ENCODE measurements around the gene ACVR1B. TPM values are rescaled to one million over a fixed set of nuclear protein-coding genes. Genes with fewer than 3 reads are reported as not detected.

ACVR1B gene
- polyA plus RNA-seq, 1 donor = 52.6 TPM

GRCh38 chr12:51915003-51915625 is 36.4 kb upstream of the ACVR1B start:
- DNase-seq = no peak

DNA sequence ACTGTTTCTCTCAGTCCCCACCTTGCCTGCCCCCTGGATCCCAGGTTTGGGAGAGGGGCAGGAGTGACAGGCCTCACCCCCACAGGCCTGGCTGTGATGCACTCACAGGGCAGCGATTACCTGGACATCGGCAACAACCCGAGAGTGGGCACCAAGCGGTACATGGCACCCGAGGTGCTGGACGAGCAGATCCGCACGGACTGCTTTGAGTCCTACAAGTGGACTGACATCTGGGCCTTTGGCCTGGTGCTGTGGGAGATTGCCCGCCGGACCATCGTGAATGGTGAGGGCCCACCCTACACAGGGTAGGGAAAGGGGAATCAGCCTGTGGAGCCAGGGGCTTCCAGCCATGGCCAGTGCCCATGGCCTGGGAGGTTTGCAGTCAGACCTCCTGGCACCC is 35.5 kb upstream of the ACVR1B start:
- DNase-seq = no peak

DNA sequence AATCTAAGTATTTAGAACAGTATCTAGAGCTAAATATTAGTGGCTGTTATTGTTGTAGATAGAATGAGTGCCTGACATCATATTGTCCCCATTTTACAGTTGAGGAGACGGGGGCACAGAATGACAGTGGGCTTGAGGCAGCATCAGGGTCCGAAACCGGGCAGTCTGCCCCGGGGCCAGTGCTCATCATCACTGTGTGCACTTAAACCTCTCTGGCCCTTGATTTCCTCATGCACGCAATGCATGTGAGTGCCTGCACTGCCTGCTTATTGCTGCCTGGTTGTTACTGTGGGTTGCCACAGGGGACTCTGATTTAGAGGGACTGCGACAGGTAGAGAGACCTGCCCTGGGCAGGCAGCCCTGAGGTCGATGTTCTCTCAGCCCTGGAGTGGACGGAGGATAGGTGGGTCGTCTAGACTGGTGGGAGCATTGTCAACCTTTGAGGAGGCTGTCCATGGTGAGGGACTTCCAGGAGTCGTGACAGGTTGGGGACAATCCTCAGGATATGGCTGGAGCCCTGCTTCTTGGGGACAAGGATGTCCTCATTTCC is 34.4 kb upstream of the ACVR1B start:
- DNase-seq = no peak

GRCh38 chr12:51917746-51918453 is 33.6 kb upstream of the ACVR1B start:
- DNase-seq = no peak

GRCh38 chr12:51920046-51920445 is 31.5 kb upstream of the ACVR1B start:
- DNase-seq = no peak

- DNase-seq = no peak
Measured at GRCh38 chr12:51921017-51921725, 30.3 kb upstream of the ACVR1B start.

GRCh38 chr12:51922146-51922545 is 29.4 kb upstream of the ACVR1B start:
- no peak for DNase-seq

DNA sequence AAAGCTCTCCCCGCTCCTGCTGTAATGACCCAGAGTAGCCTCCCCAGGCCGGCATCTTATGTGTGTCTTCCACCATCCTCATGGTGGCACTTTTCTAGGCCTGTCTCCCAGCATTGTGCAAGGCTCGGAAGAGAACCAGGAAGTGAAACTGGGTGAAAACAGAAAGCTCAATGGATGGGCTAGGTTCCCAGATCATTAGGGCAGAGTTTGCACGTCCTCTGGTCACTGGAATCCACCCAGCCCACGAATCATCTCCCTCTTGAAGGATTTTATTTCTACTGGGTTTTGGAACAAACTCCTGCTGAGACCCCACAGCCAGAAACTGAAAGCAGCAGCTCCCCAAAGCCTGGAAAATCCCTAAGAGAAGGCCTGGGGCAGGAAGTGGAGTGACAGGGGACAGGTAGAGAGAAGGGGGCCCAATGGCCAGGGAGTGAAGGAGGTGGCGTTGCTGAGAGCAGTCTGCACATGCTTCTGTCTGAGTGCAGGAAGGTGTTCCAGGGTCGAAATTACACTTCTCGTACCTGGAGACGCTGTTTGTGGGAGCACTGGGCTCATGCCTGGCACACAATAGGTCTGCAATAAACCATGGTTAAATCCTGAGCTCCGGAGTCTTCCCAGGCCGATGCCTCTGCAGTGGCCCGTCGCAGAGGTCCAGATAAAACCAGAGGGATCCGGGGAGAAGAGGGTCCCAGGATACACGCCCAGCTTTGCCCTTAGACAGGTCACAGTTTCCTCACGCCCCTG is 28.6 kb upstream of the ACVR1B start:
- no peak for DNase-seq

- no peak for DNase-seq
Measured at GRCh38 chr12:51923506-51924365, 27.8 kb upstream of the ACVR1B start.

DNA sequence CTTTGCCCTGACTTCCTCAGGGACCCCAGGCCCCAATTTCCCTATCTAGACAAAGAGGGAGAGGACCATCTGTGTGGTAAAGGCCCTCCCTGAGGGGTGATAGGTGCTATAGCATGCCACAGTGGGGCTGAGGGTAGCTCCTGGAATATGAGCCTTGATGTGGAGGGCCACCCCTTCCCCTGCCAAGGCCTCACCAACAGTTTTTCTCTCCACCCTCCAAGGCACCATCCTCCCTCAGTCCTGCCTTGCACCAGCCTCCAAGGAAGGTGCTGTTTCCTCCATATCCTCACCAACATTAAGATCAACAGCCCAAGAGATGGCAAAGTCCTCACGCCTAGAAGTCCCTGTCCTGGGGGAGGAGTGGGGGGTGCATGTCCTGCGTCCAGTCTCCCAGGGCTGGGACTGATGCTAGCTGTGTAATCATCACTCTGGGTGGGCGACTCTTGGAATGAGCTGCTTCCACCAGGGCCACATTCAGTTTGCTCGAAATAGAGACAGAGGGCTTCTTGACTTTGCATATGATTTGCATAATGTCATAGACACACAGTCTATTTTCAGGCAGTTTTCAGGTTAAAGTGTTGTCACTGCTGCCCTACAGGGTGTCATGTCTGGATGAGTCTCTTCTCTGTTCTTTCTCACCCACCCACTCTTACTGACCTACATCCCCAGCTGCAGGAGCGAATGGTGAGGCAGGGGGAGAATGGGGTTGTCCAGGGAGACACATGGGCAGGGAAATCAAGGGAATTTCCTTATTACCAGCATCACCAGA is 26.8 kb upstream of the ACVR1B start:
- no peak for DNase-seq

DNA sequence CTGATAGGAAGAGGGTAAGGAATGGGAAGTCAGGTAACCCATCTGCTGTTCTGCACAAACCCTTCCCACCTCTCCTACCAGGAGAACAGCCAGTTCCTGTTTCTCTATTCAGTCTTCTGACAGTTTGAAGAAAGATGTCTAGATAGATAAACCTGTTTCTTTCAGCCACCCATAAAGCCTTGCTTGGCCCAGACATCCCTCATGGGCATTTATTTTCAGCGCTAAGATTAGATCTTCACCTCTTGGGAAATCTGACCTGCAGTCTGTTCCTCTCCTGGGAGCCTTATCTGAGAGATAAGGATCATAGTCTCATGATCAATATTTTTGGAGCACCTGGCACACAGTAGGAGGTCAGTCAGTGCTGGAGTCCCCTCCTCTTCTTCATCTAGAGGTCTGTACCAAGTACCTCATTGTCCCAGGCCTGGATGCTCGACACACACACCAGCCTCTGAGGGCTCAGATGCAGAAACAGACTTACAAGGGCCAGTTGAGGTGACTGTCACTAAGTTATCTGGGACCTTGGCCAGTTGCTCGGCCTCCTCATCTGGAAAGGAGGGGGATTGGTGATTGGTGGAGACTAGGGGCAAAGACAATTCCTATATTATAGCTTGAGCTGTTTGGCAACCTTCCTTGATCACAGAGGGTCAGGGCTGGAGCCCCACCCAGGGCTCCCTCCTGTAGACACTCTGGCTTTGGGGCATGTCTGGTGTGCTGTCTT is 26.0 kb upstream of the ACVR1B start:
- DNase-seq = no peak

GRCh38 chr12:51926064-51926632 is 25.4 kb upstream of the ACVR1B start:
- no peak for DNase-seq

DNA sequence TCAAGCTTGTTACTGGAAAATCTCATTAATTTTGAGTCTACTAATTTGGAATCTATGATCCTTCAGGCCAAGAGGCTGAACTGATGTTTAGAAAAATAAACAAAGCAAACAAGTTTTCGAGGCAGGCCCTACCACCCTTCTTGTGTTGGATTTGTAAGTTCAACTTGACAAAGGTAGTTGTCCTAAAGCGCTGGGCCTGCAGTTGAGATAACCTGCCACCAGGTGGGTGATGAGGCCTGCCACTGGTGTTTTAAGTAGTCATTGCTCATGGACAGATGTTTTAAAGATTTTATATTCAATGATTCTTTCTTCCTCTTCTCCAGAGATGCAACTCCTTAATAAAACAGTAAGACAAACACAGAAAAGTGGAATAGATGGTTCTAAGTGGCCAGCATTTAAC is 24.8 kb upstream of the ACVR1B start:
- no peak for DNase-seq

GRCh38 chr12:51932218-51933076 is 19.1 kb upstream of the ACVR1B start:
- no peak for DNase-seq

GRCh38 chr12:51934080-51934479 is 17.4 kb upstream of the ACVR1B start:
- DNase-seq = no peak

GRCh38 chr12:51937926-51938325 is 13.6 kb upstream of the ACVR1B start:
- DNase-seq = no peak

- no peak for DNase-seq
Measured at GRCh38 chr12:51938726-51939125, 12.8 kb upstream of the ACVR1B start.

GRCh38 chr12:51941011-51941581 is 10.4 kb upstream of the ACVR1B start:
- DNase-seq = no peak
